Stimulated activated CD8-positive, alpha-beta memory T cell treated with anti-CD3 and anti-CD28 coated beads, Interleukin-12 subunit alpha, Interleukin-12 subunit beta, amount 100 ng/mL, for 24 hours (primary cell): ENCODE data around the gene PARVG.

Experiments
- DNase-seq: peaks from one replicate; pipeline ENCODE4 v3.0.0-alpha.2; 2020; ENCODE audit errors: extremely low read depth

Gene PARVG

DNA sequence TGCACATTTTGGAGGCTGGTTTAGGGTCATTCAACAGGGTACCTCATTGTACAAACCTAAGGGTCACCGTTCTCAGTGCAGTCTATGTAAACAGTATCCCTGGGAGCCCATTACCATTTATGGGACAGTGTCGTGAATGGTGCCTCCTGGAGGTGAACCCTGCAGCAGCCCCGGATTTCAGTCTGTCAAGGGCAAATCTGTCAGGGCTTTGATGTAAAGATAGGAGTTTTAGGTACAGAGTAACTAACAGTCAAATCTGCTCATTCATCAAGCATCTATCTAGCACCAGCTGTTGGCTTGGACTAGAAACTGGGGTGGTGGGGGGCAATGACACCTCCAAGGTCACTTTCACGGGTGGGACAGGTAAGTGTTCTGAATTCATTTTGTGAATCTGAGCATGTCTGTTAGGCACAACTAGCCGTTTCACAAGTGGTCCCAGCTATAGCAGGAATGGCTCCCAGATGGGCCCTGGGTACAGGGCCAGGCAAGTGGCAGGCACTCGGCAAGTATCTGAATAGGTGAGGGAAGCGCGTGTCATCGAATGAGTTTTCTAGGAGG is 63.6 kb downstream of the PARVG start:
- DNase-seq, result no peak

DNA sequence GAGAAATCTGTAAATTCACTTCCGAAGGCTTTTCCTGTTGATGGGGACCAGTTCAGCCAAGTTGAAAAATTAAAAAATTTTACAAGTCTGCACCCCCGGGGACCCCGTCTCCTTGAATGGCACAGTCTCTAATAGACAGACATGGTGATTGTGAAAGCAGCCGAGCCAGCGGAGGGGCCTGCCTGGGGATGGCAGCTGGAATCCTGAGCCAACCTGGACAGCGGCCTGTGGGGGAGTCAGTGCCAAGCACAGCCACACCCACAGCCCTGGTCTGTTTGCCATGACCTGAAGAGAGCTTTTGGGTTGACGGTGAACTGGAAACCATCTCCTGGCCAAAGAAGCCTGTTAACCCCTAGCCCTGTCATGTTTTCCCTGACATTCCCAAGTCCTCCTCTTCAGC is 64.7 kb downstream of the PARVG start:
- DNase-seq, result no peak

DNA sequence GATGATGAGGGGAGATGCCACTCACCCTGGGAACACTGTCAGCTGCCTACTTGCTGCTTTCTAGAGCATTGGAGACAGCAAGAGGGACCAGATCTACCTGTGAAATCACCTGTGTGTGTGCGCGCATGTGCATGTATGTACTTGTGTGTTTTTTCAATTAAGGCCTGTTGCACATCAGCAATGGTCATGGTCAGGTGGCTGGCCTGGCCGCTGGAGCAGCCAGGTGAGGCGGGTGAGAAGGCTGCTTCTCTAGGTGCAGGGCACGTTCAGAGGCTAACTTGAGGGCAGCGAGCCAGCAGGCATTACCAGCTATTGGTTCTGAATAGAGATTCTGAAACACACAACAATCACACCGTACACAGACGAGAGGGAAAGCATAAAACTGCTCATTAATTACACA is 65.1 kb downstream of the PARVG start:
- no peak for DNase-seq

GRCh38 chr22:44246615-44247326 is 66.0 kb downstream of the PARVG start:
- no peak for DNase-seq

DNA sequence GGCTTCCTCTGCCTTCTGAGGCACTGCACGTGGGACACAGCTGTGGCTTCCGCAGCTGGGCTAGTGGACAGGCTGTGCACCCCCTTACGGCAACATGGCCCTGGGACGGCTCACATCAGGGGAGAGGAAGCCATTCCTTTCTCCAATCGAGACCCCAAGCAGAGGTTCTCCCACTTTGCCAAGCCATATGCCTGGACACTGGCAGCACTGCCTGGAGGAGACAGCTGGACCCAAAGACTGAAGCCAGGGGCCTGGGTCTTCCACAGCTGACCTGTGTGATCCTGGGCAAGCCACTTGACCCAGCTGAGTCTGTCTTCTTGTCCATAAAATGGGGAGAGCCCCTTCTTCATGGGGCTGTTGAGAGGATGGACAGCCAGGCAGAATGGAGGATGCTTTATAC is 66.6 kb downstream of the PARVG start:
- no peak for DNase-seq

- DNase-seq, result no peak
Observed at GRCh38 chr22:44247923-44248892, 67.5 kb downstream of the PARVG start.

DNA sequence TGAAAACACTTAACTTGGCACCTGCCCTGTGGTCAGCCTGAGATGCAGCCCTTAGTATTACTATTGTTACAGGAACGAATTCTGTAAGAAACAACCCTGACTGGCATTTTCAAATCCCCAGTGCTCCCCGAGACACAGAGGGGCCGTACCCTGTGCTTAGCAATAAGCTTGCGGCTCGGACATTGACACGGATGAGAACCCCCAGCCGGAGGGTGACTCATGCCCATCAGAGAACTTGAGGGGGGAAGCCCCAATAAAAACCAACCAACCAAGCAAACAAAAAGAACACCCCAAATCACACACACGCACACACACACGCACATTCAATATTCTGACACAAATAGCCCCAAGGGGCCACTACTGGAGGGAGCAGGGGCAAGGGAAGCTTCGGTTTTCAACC is 68.2 kb downstream of the PARVG start:
- DNase-seq, result no peak

DNA sequence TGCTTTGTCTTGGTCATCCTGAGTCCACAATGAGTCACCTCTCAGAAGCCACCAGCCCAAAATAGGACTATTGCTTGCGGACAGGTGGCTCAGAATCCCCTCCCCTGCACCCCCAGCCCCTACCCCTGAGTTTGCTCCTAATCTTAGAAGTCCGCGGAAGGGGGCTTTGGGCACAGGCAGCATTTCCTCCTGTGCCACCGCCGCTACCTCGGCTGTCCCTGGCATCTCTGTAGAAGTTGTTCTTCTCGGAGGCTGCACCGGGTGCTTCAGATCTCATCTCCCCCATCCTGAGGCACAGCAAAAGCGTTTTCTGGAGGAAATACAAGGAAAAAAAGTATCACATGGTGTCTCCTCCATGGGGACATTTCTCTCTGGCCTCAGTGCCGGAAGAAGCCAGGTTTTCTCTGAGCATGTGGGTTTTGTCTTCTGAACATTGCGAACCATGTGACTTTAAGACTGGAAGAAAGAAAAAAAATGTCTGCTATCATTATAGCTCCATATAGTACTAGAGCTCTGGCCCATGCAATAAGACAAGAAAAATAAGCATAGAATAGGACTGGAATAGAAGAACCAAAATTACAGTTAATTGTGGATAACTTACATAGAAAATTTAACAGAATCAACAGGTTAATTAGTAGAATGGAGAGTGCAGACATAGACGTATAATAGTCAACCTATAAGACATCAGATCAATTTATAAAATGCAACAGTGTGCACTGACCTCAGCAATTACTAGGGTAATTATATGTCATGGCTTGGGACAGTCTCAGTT is 68.8 kb downstream of the PARVG start:
- no peak for DNase-seq

DNA sequence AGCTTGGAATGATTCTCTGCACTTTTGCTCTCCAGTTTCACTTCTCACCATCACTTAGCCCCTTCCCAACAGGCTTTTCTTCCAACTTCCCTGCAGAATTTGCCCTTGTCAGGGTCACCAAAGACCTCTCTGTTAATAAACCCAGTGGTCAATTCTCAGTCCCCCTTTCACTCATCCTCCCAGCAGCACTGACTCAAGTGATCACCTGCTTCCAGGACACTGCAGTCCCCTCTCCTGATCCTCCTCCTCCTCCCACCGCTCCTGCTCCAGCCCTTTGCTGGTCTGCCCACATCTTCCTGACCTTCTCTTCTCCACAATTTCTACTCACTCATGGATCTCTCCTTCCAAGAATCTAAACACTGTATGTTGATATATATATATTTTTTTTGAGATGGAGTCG is 74.1 kb downstream of the PARVG start:
- DNase-seq, result no peak

DNA sequence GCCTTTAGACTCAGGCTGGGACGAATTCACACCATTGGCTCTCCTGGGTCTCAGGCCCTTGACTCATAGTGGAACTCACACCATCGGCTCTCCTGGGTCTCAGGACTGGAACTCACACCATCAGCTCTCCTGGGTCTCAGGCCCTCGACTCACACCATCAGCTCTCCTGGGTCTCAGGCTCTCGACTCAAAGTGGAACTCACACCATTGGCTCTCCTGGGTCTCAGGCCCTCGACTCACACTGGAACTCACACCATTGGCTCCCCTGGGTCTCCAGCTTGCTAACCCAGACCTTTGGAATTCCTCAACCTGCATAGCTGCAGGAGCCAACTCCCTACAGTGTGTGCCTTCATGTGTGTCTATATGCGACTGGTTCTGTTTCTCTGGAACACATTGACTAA is 75.4 kb downstream of the PARVG start:
- no peak for DNase-seq

DNA sequence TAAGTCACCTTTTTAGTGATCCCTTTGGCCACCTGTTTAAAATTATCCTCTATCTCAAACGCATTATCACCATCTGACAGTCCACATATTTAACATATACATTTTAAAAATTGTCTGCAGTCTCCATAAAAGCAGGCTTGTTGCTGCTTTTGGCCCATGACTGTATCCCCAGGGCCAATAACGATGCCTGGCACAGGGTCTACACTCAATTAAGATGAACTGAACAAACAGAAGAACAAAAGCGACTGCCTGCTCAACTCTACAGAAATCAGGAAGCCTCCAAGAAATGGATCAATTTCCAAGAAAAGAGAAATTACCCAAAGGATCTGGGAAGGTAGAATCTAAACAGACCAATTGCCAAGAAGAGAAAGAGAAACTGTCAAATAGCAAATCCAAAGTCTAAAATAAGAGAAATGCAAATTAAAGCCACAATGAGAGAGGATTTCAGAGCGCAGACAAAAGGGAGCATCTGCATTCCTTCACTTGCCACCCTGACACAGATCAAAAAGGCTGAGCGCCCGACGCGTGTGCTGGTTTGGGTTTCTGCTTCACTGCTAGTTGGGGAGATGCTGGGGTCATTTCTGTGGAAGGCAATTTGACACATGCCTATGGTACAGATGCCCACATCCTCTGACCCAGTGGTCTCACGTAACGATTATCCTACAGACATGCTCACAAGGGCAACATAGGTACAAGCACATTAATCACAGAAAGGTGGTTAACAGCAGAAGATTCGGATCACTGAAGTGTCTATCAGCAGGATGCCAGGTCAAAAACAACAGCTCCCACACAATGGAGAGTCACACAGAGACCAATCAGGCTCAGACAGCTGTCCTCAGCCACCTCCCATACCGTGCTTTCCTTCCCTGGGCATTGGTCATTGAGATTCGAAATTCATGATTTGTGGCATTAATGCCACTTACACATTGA is 76.1 kb downstream of the PARVG start:
- no peak for DNase-seq
